ENCODE results near the gene NAIF1. TPM values are rescaled to one million over a fixed set of nuclear protein-coding genes. Genes with fewer than 3 reads are reported as not detected.

The NAIF1 gene
- total and polyA plus RNA-seq, 12 donors, result 3.2 to 7.2 (median 5.5) TPM

DNA sequence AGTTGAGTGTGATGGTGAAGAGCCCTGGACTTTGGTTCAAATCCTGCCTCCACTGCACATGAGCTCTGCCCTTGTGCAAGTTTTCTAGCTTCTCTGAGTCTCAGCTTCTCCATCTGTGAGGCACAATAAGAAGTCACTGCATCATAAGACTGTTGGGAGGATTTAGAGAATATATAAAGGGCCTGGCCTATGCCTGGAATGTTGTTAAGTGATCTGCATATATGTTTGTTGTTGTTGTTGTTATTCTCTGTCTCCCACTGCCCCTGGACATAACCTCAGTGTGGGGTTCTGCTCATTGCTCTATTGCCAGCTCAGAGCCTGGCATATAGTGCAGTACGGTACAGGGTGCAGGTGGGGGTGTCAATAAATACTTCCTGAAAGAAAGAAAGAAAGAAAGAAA lies 46.0 kb downstream of the NAIF1 start:
- intact Hi-C loops (cut with DNase I), result no loop called here
- Histone ChIP-seq H3K4me3 (no peak overlapping the region), H3K9me3 (no peaks in the 10 kb centered on the region), H3K27ac (no peak overlapping the region), H3K36me3 (no peaks in the 10 kb centered on the region), H3K27me3 (no peaks in the 10 kb centered on the region), H3K4me1 (peaks cover 0 to 34% (median 0%) of the 10 kb centered on the region in 9 donors)
- DNase-seq, result no peak
- TF ChIP-seq, protein P1, sequence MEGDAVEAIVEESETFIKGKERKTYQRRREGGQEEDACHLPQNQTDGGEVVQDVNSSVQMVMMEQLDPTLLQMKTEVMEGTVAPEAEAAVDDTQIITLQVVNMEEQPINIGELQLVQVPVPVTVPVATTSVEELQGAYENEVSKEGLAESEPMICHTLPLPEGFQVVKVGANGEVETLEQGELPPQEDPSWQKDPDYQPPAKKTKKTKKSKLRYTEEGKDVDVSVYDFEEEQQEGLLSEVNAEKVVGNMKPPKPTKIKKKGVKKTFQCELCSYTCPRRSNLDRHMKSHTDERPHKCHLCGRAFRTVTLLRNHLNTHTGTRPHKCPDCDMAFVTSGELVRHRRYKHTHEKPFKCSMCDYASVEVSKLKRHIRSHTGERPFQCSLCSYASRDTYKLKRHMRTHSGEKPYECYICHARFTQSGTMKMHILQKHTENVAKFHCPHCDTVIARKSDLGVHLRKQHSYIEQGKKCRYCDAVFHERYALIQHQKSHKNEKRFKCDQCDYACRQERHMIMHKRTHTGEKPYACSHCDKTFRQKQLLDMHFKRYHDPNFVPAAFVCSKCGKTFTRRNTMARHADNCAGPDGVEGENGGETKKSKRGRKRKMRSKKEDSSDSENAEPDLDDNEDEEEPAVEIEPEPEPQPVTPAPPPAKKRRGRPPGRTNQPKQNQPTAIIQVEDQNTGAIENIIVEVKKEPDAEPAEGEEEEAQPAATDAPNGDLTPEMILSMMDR (IDR thresholded peaks at IDR 0.05), result no peak
- no peak for ATAC-seq
- 44 to 100% methylated on average over 1 of the region's 1 CpG for WGBS, 2 donors

GRCh38 chr9:128020692-128021091 lies 46.4 kb downstream of the NAIF1 start:
- H3K36me3 ChIP-seq, result no peaks in the 10 kb centered on the region
- intact Hi-C loops (cut with DNase I), result no loop called here

DNA sequence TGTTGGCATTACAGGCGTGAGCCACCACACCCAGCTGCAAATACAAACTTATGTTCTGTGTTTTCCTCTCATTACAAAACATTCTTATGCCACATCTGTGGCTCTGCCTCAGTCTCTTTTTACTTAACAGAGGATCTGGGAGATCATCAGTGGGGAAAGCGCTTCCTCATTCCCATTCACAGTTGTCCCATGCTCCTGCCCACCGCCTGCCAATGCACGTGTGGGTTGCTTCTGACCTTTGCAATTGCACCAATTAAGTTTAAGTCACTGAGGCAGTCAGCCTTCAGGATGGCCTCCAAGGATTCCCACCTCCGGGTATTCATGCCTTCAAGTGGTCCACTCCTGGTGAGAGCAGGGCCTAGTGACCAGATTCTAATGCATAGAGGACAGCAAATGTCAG lies 51.4 kb downstream of the NAIF1 start:
- no peak overlapping the region for H3K27ac ChIP-seq
- TF ChIP-seq, protein P1 (IDR thresholded peaks at IDR 0.05), result no peak
- no peak for ATAC-seq
- no peaks in the 10 kb centered on the region for H3K36me3 ChIP-seq
- H3K4me3 ChIP-seq, result no peak overlapping the region
- H3K4me1 ChIP-seq, result peaks cover 0 to 11% (median 0%) of the 10 kb centered on the region in 9 donors
- no peaks in the 10 kb centered on the region for H3K27me3 ChIP-seq
- no peak for DNase-seq
- no peaks in the 10 kb centered on the region for H3K9me3 ChIP-seq
- intact Hi-C loops (cut with DNase I), result no loop called here
- WGBS, 2 donors, result 89 to 90% methylated on average over 5 of the region's 5 CpGs

More at GRCh38 chr9:128020692-128021091, 46.4 kb downstream of the NAIF1 start:
- no peak overlapping the region for H3K27ac ChIP-seq
- no peak for ATAC-seq
- WGBS, 2 donors, result 90 to 91% methylated on average over 4 of the region's 4 CpGs
- TF ChIP-seq, protein P1 (IDR thresholded peaks at IDR 0.05), result peak in 4 of 9 donors; percentile 17 to 29 (median 21)
- no peak for DNase-seq
- H3K9me3 ChIP-seq, result no peaks in the 10 kb centered on the region
- H3K27me3 ChIP-seq, result no peaks in the 10 kb centered on the region
- H3K4me1 ChIP-seq, result peaks cover 0 to 32% (median 0%) of the 10 kb centered on the region in 9 donors
- H3K4me3 ChIP-seq, result no peak overlapping the region

Other genes starting within 250 kb of the NAIF1 start
- 100 to 1,000 TPM in 8 of 10 donors, 10 to 100 TPM in 2; 76.8 to 263 (median 137) TPM for gene ENG, start 212.7 kb downstream of the NAIF1 start, total RNA-seq
- 100 to 1,000 TPM; 199 to 310 TPM for gene ENG, start 212.7 kb downstream of the NAIF1 start, polyA plus RNA-seq
- 100 to 1,000 TPM; 553 to 918 (median 731) TPM for gene AK1, start 189.6 kb downstream of the NAIF1 start, total RNA-seq
- 1,000 to 10,000 TPM in 1 of 2 donors, 100 to 1,000 TPM in 1; 500 to 1,050 TPM for gene AK1, start 189.6 kb downstream of the NAIF1 start, polyA plus RNA-seq
- gene ST6GALNAC6, start 167.7 kb downstream of the NAIF1 start, total RNA-seq, result 10 to 100 TPM; 32.8 to 52.0 (median 44.7) TPM
- 10 to 100 TPM; 33.0 to 40.5 TPM for gene ST6GALNAC6, start 167.7 kb downstream of the NAIF1 start, polyA plus RNA-seq
- 10 to 100 TPM; 23.2 to 52.9 (median 33.9) TPM for gene ST6GALNAC4, start 150.3 kb downstream of the NAIF1 start, total RNA-seq
- gene ST6GALNAC4, start 150.3 kb downstream of the NAIF1 start, polyA plus RNA-seq, result 10 to 100 TPM; 10.8 to 48.6 TPM
- under 1 TPM in 7 of 10 donors, not detected in 3; 0.25 to 0.59 (median 0.47) TPM for gene PIP5KL1, start 136.5 kb downstream of the NAIF1 start, total RNA-seq
- under 1 TPM in 1 of 2 donors, not detected in 1; 0.28 TPM for gene PIP5KL1, start 136.5 kb downstream of the NAIF1 start, polyA plus RNA-seq
- 10 to 100 TPM in 8 of 10 donors, 1 to 10 TPM in 2; 7.2 to 15.4 (median 12.3) TPM for gene DPM2, start 129.5 kb downstream of the NAIF1 start, total RNA-seq
- gene DPM2, start 129.5 kb downstream of the NAIF1 start, polyA plus RNA-seq, result 10 to 100 TPM; 16.7 to 31.1 TPM
- 10 to 100 TPM; 11.1 to 33.5 (median 25.1) TPM for gene EEIG1, start 86.3 kb downstream of the NAIF1 start, total RNA-seq
- gene EEIG1, start 86.3 kb downstream of the NAIF1 start, polyA plus RNA-seq, result 10 to 100 TPM in 1 of 2 donors, 1 to 10 TPM in 1; 6.7 to 13.0 TPM
- gene SLC25A25, start 912 bp upstream of the NAIF1 start, total RNA-seq, result 10 to 100 TPM in 3 of 10 donors, 1 to 10 TPM in 7; 3.6 to 20.7 (median 7.5) TPM
- 1 to 10 TPM; 2.3 to 4.8 TPM for gene SLC25A25, start 912 bp upstream of the NAIF1 start, polyA plus RNA-seq
- 100 to 1,000 TPM; 117 to 166 (median 148) TPM for gene PTGES2, start 60.4 kb upstream of the NAIF1 start, total RNA-seq
- gene PTGES2, start 60.4 kb upstream of the NAIF1 start, polyA plus RNA-seq, result 100 to 1,000 TPM; 132 to 147 TPM
- gene LCN2, start 82.1 kb upstream of the NAIF1 start, total RNA-seq, result 1 to 10 TPM in 1 of 10 donors, under 1 TPM in 4, not detected in 5; 0.34 to 2.7 (median 0.45) TPM
- gene LCN2, start 82.1 kb upstream of the NAIF1 start, polyA plus RNA-seq, result 1 to 10 TPM in 1 of 2 donors, under 1 TPM in 1; 0.62 to 1.5 TPM
- 10 to 100 TPM; 29.5 to 58.2 (median 36.1) TPM for gene BBLN, start 92.9 kb upstream of the NAIF1 start, total RNA-seq
- gene BBLN, start 92.9 kb upstream of the NAIF1 start, polyA plus RNA-seq, result 100 to 1,000 TPM in 1 of 2 donors, 10 to 100 TPM in 1; 70.2 to 159 TPM
- gene CIZ1, start 124.3 kb upstream of the NAIF1 start, total RNA-seq, result 10 to 100 TPM; 63.0 to 96.0 (median 76.7) TPM
- gene CIZ1, start 124.3 kb upstream of the NAIF1 start, polyA plus RNA-seq, result 10 to 100 TPM; 39.7 to 70.2 TPM
- gene DNM1, start 136.1 kb upstream of the NAIF1 start, total RNA-seq, result 1 to 10 TPM; 2.1 to 7.7 (median 3.9) TPM
- gene DNM1, start 136.1 kb upstream of the NAIF1 start, polyA plus RNA-seq, result 10 to 100 TPM in 1 of 2 donors, 1 to 10 TPM in 1; 2.5 to 13.7 TPM
- gene GOLGA2, start 208.7 kb upstream of the NAIF1 start, total RNA-seq, result 100 to 1,000 TPM in 1 of 10 donors, 10 to 100 TPM in 9; 78.0 to 101 (median 89.1) TPM
- 10 to 100 TPM; 85.7 to 91.8 TPM for gene GOLGA2, start 208.7 kb upstream of the NAIF1 start, polyA plus RNA-seq
- 10 to 100 TPM; 13.9 to 23.8 (median 20.8) TPM for gene SWI5, start 209.0 kb upstream of the NAIF1 start, total RNA-seq
- 10 to 100 TPM; 17.0 to 46.3 TPM for gene SWI5, start 209.0 kb upstream of the NAIF1 start, polyA plus RNA-seq

Measured in heart right ventricle (tissue), 16 donors.